H1 (cell line): ENCODE results near the gene TARS3.

Source experiments
- CBX8 ChIP-seq: fragments of 300-800, 300-1000 bp; sonication (generic); IDR thresholded peaks from 2 replicates; pipeline ENCODE4 v1.7.1; 2016; ENCODE audit warnings: low read depth, low read length, borderline replicate concordance
- YY1 ChIP-seq: IDR thresholded peaks from 2 replicates; pipeline ENCODE4 v1.6.1; 2011; ENCODE audit warnings: low read depth, mild to moderate bottlenecking, low read length

GRCh38 chr15:101675015-101675414 is 49.3 kb downstream of the TARS3 start:
- TF ChIP-seq YY1: no peak
- no peak for TF ChIP-seq CBX8
